Measurements from ENCODE around the gene PRELP.

PRELP gene

DNA sequence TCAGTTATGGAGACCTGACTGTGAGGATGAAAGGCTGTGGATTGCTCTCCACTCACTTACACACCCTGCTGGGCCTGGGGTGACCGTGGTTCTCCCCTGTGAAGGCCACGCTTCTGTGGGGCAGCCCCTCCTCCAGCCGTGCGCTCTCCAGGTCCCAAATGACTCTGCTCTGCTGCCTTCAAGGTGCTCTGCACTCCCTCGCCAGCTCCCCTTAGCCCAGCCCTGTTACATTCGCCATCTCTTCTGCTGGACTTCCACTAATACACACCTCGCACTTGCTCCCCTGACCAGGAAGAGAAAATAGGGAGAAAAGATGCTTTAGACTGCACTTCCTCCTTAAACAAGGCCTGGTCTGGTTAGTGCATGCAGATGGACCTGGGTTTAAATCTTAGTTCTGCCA, 42.9 kb downstream of the PRELP start:
- DNase-seq (ENCODE audit: low read depth) = no peak
- TF ChIP-seq, protein P1, sequence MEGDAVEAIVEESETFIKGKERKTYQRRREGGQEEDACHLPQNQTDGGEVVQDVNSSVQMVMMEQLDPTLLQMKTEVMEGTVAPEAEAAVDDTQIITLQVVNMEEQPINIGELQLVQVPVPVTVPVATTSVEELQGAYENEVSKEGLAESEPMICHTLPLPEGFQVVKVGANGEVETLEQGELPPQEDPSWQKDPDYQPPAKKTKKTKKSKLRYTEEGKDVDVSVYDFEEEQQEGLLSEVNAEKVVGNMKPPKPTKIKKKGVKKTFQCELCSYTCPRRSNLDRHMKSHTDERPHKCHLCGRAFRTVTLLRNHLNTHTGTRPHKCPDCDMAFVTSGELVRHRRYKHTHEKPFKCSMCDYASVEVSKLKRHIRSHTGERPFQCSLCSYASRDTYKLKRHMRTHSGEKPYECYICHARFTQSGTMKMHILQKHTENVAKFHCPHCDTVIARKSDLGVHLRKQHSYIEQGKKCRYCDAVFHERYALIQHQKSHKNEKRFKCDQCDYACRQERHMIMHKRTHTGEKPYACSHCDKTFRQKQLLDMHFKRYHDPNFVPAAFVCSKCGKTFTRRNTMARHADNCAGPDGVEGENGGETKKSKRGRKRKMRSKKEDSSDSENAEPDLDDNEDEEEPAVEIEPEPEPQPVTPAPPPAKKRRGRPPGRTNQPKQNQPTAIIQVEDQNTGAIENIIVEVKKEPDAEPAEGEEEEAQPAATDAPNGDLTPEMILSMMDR (conservative IDR thresholded peaks at IDR 0.05; ENCODE audit: low read depth, low read length) = no peak
- H3K4me3 ChIP-seq (ENCODE audit: low read length) = no peak overlapping the region

DNA sequence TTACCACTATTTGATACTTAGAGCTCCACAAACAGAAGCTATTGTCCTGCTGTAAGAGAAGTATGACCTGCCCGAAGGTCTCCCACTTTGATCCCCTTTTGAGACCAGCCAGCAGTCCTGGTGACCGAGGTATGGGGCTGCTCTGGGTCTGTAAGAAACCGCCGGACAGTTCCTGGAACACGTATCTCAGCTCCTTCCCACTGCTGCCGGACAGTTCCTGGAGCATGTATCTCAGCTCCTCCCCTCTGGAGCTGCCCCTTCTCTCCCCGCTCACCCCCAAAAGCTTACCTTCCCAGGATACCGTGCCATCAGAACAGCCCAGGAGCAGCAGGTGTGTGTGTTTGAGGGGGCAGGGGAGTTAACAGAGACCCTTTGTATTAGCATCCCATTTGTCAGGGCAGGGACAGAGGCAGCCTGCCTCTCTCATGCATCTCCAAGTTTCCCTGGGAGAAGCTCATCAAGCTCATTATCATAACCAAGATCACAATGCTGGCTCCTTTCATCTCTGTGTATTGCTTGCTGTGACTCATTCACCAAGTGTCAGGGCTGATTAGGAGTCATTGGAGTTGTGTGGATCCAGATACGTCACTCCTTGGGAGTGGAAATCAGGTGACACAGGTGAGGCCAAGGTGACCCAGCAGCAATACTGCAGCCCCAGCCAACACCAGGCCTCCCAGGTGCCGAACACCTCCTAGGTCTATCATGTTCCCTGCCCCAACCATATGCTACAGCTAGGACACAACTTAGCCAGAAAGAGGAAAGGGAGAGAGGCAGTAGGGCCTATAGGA, 43.6 kb downstream of the PRELP start:
- H3K4me3 ChIP-seq (ENCODE audit: low read length) = no peak overlapping the region
- TF ChIP-seq, protein P1 (conservative IDR thresholded peaks at IDR 0.05; ENCODE audit: low read depth, low read length) = no peak
- peak; percentile 71 for DNase-seq (ENCODE audit: low read depth)

DNA sequence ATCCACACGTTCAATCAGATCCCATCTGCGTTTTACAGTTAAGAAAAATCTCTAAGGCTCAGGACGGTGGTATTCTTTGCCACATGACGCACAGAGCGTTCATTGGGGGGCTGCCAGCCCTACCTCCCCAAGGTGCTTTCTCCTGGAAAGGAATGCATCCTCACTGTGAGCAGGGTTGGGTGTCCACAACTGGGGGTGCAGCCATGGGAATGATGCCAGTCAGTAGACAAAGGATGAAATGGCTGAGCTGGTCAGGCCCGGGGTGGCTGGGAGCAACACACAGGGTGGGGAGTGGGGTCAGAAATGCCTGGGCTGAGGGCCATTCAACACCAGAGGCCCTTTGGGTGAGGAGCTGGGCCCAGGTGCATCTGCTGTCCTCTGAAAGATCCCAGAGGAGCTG, 44.3 kb downstream of the PRELP start:
- TF ChIP-seq, protein P1 (conservative IDR thresholded peaks at IDR 0.05; ENCODE audit: low read depth, low read length) = no peak
- no peak for DNase-seq (ENCODE audit: low read depth)

GRCh38 chr1:203520315-203520714, 44.7 kb downstream of the PRELP start:
- DNase-seq (ENCODE audit: low read depth) = no peak
- TF ChIP-seq, protein P1 (conservative IDR thresholded peaks at IDR 0.05; ENCODE audit: low read depth, low read length) = no peak
- H3K4me3 ChIP-seq (ENCODE audit: low read length) = no peak overlapping the region

More for the DNA sequence above, 44.3 kb downstream of the PRELP start:
- H3K4me3 ChIP-seq (ENCODE audit: low read length) = no peak overlapping the region

GRCh38 chr1:203521074-203521794, 45.6 kb downstream of the PRELP start:
- DNase-seq (ENCODE audit: low read depth) = no peak
- no peak overlapping the region for H3K4me3 ChIP-seq (ENCODE audit: low read length)
- TF ChIP-seq, protein P1 (conservative IDR thresholded peaks at IDR 0.05; ENCODE audit: low read depth, low read length) = no peak

DNA sequence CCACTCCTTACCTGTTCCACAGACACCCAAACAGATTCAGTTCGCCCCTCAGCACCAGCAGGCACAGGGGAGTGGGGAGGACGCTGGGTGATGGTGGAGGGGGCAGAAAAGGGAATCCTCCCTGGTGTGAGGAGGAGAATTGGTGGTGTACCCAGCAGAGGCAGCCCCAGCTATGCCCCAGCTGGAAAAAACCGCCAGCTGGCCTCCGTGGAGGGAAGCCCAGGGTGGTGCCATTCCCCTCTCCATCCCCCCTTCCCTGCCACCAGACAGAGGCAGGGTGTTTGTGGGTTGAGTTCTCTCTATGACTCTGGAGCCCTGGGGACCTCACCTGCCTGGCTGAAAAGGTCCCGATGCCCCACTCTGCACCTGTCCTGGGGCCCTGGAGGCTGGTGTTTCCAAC, 46.2 kb downstream of the PRELP start:
- TF ChIP-seq, protein P1 (conservative IDR thresholded peaks at IDR 0.05; ENCODE audit: low read depth, low read length) = no peak
- DNase-seq (ENCODE audit: low read depth) = no peak
- no peak overlapping the region for H3K4me3 ChIP-seq (ENCODE audit: low read length)
